ENCODE data around the gene PDXDC1. TPM values are rescaled to one million over a fixed set of nuclear protein-coding genes. Genes with fewer than 3 reads are reported as not detected.
"Not testable (repeated sequence)": the region's sequence is repeated elsewhere in the genome, so short reads cannot be mapped to it uniquely, and the experiment has no call there.

Gene PDXDC1
- polyA plus RNA-seq, 3 donors: 90.4 to 101 (median 100) TPM

DNA sequence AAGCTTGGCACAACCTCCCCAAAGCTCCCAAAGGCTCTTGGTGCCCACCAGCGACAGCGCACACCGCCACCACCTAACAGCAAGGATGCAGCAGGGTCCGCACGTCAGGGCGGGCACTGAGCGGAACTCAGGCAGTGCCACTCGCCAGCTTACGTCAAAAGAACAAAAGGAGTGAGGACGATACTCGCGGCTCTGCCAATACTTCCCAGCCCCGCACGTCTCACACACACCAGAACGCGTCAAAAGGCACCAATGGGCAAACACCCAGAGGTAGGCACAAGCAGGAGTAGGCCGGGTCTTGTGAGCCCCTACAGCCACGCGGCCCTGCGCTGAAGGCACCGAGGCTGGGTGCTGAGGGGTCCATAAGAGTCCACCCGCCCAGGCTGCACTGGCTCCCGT, 171.4 kb downstream of the PDXDC1 start:
- DNase-seq (ENCODE audit: low read depth in 3 of 3, low spot score in 2 of 3): not testable (repeated sequence)

DNA sequence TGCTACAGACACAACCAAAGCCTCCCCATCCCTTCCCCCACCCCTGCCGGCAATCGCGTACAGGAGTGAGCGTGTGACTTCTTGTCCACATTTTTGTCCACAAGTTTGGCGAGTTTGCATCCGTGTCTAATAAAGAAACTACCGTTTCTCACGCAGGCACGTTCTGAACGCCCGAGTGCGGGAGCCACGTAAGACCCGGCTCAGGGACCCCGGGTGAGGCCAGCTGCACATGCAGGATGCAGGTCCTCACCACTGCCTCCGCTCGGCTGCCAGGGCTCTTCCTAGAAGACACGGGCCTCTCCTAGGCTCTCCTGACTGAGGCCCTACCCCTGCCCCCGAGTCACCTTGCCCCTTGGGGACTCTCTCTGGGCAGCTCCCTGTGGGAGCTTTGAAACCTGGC, 174.0 kb downstream of the PDXDC1 start:
- DNase-seq (ENCODE audit: low read depth in 3 of 3, low spot score in 2 of 3): not testable (repeated sequence)

DNA sequence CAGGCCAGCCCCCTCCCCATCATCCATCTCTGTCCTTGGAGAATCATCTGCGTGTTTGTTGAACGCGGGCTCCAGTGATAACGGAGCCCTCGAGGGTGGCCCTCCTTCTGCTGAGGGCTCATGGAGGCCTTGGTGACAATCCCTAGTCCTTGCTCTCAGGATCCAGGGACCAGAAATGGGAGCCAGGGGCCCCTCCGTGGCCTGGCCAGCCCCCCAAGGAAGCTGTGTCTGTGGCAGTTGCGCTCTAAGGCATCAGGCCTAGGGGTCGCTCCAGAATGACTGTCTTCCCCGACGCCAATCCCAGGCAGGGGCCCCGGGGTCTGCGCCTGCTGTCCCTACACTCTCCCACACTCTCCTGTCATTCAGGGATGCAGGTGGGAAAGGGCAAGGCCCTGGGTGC, 174.4 kb downstream of the PDXDC1 start:
- not testable (repeated sequence) for DNase-seq (ENCODE audit: low read depth in 3 of 3, low spot score in 2 of 3)

DNA sequence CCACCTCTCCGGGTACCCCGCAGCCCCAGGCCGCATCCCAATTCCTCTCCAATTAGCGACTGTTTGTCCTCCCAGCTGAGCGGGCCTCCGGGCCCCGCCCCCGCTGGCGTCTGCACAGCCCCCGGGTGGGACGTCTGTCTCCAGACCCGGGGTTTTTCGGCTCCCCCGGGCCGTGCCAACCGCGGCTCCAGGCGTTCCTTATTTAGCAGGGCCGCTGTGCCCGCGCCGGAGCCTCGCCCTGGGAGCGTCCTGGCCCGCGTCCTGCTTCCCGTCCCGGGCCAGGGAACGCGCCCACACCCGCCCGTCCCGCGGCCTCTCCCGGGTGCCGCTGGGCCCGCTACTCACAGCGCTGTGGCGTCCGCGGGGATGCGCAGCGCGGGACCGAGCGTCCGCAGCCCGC, 179.2 kb downstream of the PDXDC1 start:
- DNase-seq (ENCODE audit: low read depth in 3 of 3, low spot score in 2 of 3): not testable (repeated sequence)

DNA sequence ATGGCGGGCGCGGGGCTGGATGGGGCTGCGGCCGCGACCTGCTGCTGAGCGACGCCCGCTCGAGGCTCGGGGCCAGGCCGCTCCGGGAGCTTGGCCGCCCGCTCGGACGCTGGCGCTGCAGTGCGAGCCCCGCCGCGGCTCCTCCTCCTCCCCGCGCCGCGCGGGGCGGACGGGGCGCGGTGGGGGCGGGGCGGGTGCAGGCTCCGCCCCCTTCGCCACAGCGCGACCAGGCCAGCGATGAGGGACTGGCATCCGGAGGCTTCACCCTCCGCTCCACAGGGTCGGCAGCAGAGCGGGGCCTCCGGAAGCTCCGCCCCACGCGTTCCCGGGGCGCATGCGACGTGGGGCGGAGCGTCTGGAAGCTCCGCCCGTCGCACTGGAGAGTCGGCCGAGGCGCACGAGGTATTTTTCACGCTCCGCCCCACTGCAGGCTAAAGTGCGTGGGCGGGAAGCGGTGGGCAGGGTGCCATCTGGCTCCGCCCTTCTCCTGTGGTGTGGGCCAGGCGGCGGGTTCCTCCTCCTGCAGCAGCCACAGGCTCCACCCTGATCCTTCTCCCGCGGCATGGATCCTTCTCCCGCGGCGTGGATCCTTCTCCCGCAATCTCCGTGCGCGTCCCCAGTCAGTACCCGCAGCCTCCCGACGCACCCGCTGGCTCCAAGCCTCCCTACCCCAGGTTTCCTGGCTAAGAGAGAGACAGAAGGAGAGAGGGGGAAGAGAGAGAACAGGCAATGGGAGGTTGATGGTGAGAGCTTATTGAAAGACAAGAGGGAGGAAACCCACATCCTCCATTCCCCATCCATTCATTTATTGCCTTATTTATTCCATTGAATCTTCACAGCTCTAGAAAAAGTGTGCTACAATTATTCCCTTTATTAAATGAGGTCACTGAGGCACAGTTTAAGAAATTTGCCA, 180.1 kb downstream of the PDXDC1 start:
- DNase-seq (ENCODE audit: low read depth in 3 of 3, low spot score in 2 of 3): peak; percentile 60 to 77 (median 62)

DNA sequence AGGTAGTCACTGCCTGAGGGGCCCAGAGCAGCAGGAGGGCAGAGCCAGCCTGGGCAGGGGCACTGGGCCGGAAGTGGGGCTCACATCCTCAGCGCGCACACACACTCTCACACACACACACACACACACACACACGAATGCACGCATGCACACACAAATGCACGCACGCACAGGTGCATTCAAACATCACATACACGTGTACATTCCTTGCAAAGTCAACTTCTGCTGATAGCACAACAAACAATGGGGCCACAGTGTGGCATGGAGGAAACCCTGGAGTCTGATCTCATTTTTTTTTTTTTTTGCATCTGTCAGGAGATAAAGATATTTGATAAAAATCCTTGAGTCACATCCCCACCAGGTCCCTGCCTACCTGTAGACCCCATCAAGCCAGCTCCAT, 182.8 kb downstream of the PDXDC1 start:
- DNase-seq (ENCODE audit: low read depth in 3 of 3, low spot score in 2 of 3): not testable (repeated sequence)

DNA sequence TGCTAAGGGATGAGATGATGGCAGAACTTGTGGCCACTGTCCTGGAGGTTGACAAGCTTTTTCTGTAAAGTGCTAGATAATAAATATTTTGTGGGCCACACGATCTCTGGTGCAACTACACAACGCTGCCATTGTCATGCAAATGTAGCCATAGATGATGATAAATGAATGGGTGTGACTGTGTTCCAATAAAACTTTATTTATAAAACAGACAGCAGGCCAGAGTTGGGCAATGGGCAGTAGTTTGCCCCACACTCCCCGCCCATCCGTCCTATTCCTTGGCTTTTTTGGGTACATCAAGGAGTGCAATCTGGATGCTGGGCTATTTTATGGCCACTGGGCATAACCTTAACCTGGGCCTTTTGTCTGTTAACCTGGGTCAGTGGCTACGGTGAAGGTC, 184.8 kb downstream of the PDXDC1 start:
- DNase-seq (ENCODE audit: low read depth in 3 of 3, low spot score in 2 of 3): not testable (repeated sequence)

DNA sequence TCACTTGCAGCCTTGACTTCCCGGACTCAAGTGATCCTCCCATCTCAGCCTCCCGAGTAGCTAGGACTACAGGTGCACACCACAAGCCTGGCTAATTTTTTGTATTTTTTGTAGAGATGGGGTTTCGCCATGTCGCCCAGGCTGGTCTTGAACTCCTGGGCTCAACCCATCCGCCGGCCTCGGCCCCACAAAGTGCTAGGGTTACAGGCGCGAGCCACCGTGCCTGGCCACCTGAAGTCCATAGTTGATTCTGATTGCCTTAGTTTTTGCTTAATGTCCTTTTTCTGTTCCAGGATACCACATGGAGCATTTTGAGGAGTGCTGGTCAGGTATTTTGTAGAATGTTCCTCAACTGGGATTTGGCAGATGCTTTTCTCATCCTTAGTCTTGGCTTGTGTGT, 185.7 kb downstream of the PDXDC1 start:
- DNase-seq (ENCODE audit: low read depth in 3 of 3, low spot score in 2 of 3): not testable (repeated sequence)

DNA sequence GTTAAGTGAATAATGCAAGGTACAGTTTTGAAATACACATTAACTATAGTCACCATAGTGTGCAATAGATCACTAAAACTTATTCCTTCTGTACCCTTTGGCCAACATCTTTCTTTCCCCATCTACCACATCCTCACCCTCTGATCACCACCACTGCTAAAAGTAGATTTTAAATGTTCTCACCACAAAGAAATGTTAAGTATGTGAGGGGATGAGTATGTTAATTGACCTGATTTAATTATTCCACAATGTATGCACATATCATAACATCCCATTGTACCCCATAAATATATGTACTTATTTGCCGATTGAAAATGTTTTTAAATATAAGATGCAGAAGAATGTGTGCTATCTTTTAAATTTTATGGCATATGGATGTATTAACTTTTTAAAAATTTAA, 188.2 kb downstream of the PDXDC1 start:
- DNase-seq (ENCODE audit: low read depth in 3 of 3, low spot score in 2 of 3): not testable (repeated sequence)

DNA sequence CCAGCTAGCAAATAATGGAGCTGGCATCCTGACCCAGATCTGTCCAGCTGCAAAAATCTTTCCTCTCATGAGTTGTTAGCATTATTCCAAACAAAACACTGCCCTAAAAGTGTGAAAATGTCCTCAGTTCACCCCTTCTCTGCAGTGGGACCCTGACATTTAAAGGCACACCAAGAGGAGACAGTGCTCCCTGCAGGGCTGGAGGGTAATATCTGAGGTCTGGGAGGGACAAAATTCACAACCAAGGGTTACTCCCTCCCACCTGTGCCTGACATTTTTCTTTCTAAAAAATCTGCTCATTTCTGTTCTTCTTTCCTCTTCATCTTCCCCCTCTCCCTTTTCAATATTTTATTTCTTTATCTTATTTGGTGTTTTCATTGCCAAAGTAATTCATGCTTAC, 191.4 kb downstream of the PDXDC1 start:
- not testable (repeated sequence) for DNase-seq (ENCODE audit: low read depth in 3 of 3, low spot score in 2 of 3)

DNA sequence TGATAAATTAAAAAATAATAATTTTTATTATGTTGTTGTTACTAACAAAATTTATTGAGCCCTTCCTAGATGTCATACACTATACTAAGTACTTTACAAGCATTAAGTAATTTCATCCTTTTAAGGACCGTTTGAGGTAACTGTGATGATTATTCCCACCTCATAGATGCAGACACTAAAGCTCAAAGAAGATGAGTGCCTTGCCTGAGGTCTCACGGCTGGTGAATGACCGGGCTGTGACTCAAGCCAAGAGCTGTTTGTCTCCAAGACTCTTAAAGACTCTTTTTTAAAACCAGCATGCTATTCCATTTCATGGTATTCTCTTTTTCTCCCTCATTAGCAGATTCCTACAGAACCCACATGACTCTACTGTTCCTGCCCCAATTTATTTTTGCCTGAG, 193.5 kb downstream of the PDXDC1 start:
- not testable (repeated sequence) for DNase-seq (ENCODE audit: low read depth in 3 of 3, low spot score in 2 of 3)

DNA sequence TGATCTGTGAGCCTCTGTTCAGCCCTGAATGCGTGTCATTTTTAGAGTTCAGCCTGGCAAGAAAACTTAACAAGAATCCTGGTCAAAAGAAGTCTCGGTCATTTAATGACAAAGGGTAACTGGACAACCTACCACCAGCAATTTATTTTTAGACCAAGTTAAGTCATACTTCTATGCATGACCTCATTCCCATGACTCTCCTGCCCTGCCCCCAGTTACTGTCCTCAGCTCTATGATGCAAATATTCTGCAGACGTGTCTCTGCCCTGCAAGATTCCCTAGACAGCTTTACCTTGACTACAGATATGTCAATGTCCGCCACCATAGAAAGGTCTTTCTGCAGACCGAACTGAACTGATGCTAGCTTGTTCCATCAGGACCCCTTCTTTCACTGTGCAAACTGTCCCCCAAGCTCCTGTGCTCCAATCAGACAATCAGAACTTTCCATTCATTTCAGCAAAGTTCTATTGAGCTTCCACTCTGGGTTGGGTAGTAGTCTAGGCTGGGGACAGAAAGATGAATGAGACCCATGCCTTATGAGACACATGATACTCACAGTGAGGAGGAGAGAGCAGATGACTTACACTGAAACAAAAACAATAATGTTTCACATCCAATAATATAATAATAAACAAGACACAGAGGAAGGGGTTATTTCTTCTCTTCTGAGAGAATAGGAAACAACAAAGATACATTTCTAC, 194.3 kb downstream of the PDXDC1 start:
- DNase-seq (ENCODE audit: low read depth in 3 of 3, low spot score in 2 of 3): not testable (repeated sequence)

DNA sequence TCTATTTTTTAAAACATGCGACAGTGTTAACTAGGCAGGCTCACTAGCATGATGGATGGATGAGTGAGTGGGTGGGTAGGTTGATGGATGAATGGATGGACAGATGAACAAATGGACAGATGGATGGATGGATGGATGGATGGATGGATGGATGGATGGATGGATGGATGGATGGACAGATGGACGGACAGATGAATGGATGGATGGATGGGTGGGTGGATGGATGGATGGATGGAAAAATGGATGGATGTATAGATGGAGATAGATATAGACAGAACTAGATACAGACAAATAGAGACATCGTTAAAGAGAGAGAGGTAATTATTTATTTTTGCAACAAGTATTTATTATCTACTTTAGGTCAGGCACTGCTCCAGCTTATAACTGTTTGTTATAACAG, 205.1 kb downstream of the PDXDC1 start:
- not testable (repeated sequence) for DNase-seq (ENCODE audit: low read depth in 3 of 3, low spot score in 2 of 3)

DNA sequence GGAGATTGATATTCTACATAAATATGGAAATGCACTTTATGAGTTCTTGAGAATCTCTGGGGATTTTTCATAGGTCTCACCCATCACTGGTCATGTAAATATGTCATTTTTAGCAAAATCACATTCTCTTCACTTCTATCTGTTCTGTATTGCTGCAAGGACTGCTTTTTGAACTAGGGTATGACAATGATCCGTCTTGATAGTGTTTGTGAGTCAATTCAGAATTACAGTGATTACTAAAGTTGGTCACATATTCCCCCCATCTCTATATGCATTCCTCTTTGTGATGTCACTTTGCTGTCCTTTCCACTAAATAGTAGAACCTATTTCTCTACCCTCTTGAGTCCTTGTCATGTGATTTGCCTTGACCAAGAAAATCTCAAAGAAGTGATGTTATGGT, 206.1 kb downstream of the PDXDC1 start:
- DNase-seq (ENCODE audit: low read depth in 3 of 3, low spot score in 2 of 3): not testable (repeated sequence)

DNA sequence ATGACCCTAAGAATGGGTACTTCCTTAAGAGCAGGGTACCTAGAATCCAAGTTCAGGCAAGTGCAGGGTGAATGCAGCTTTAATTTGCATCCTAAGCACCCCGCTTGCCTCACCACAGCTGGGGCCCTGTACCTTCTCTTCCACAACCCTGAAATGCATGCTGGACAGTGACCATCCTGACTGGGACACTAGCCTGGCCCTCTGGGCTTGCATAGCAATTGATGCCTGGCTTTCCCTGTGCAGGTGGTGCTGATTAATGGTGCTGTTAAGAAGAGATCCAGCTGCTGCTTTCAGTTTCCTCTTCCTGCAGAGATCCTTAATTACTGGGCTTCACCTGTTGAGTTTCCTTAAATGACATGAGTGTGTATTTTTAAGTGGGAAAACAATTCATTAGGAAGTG, 209.2 kb downstream of the PDXDC1 start:
- not testable (repeated sequence) for DNase-seq (ENCODE audit: low read depth in 3 of 3, low spot score in 2 of 3)

Other genes starting within 250 kb of the PDXDC1 start
- 1 to 10 TPM in 2 of 3 donors, not detected in 1; 3.9 to 4.0 TPM for gene NPIPA2, start 232.5 kb upstream of the PDXDC1 start, polyA plus RNA-seq (ENCODE audit: insufficient read length in 3 of 3)
- 10 to 100 TPM; 69.8 to 86.7 (median 86.7) TPM for gene NOMO1, start 141.3 kb upstream of the PDXDC1 start, polyA plus RNA-seq (ENCODE audit: insufficient read length in 3 of 3)
- gene NPIPA1, start 37.6 kb upstream of the PDXDC1 start, polyA plus RNA-seq (ENCODE audit: insufficient read length in 3 of 3): 100 to 1,000 TPM; 102 to 110 (median 105) TPM
- 10 to 100 TPM; 43.8 to 50.4 (median 46.3) TPM for gene NTAN1, start 81.0 kb downstream of the PDXDC1 start, polyA plus RNA-seq (ENCODE audit: insufficient read length in 3 of 3)
- gene RRN3, start 119.2 kb downstream of the PDXDC1 start, polyA plus RNA-seq (ENCODE audit: insufficient read length in 3 of 3): 10 to 100 TPM; 40.0 to 44.4 (median 43.6) TPM